Transverse colon (tissue), 4 donors: ENCODE results near the gene PITPNM2. TPM values are rescaled to one million over a fixed set of nuclear protein-coding genes. Genes with fewer than 3 reads are reported as not detected.

Source experiments
- DNase-seq: peaks from one replicate; pipeline ENCODE4 v3.0.0-alpha.2; 2019
- H3K27ac ChIP-seq, 4 donors: fragments of 200-600 bp; sonication (generic); 2 replicates each; pipeline ENCODE4 v1.5.1; 2016 to 2018; ENCODE audit warnings: inconsistent platforms in 4 of 4
- H3K27me3 ChIP-seq: fragments of 200-600 bp; sonication (generic); 2 replicates; pipeline ENCODE4 v1.5.1; 2017; ENCODE audit warnings: inconsistent platforms
- H3K36me3 ChIP-seq, 4 donors: fragments of 200-600 bp; sonication (generic); 2 replicates each; pipeline ENCODE4 v1.5.1; 2017 to 2019; ENCODE audit warnings: inconsistent platforms in 4 of 4
- H3K4me1 ChIP-seq, 4 donors: fragments of 200-600 bp; sonication (generic); 2 replicates each; pipeline ENCODE4 v1.5.1; 2017 to 2020; ENCODE audit warnings: inconsistent platforms in 4 of 4
- H3K4me3 ChIP-seq, 4 donors: fragments of 200-600 bp; sonication (generic); 1 replicate in 1 of 4; 2 replicates in 3 of 4; pipeline versions ENCODE4 v1.5.1 to v1.6.1; 2017 to 2019; ENCODE audit warnings: inconsistent platforms in 4 of 4
- H3K9me3 ChIP-seq, 2 donors: fragments of 200-600 bp; sonication (generic); 2 replicates each; pipeline ENCODE4 v1.5.1; 2017 to 2019; ENCODE audit warnings: inconsistent platforms in 2 of 2
- CTCF ChIP-seq, 5 experiments: fragments of 200-600 bp in 3 of 5; fragments of 450-650 bp in 2 of 5; sonication (generic) in 3 of 5; IDR thresholded peaks; 1 replicate in 2 of 5; 2 replicates in 3 of 5; pipeline ENCODE4 v1.5.1; 2016 to 2017; ENCODE audit warnings: antibody characterized with exemption in 5 of 5, inconsistent platforms in 3 of 5, mild to moderate bottlenecking in 2 of 5, moderate library complexity in 1 of 5
- EP300 ChIP-seq: sonication (generic); formaldehyde crosslinking; IDR thresholded peaks from one replicate; pipeline ENCODE4 v1.6.1; 2017; ENCODE audit warnings: antibody characterized with exemption, low read depth
- POLR2A ChIP-seq: fragments of 450-650 bp; IDR thresholded peaks from one replicate; pipeline ENCODE4 v1.6.1; 2016; ENCODE audit warnings: antibody characterized with exemption, mild to moderate bottlenecking, moderate library complexity
- POLR2AphosphoS5 ChIP-seq, 3 donors: sonication (generic); formaldehyde crosslinking; IDR thresholded peaks; one replicate each; pipeline ENCODE4 v1.6.1; 2016; ENCODE audit warnings: antibody characterized with exemption in 3 of 3
- WGBS, 2 donors: methylation state at CpG; one replicate each; pipeline ENCODE4 v1.1.5; 2018; ENCODE audit warnings: low coverage in 1 of 2; 5-methylcytosine and 5-hydroxymethylcytosine counted together
- in situ Hi-C, 4 donors: fragments of 200-750 bp; cut with MboI; loops; one replicate each; pipeline versions ENCODE4 v1.15.0 to v1.15.1; 2017; ENCODE audit warnings: low sequenced_read_pairs in 3 of 4, low pct_ligation_motif_present in 1 of 4, low pct_unique_long_range_greater_than_20kb in 1 of 4
- intact Hi-C: fragments of 100-400 bp; cut with DNase I; formaldehyde crosslinking; loops from one replicate; pipeline ENCODE4 v1.15.1; 2023; ENCODE audit warnings: low total_unique reads
- total RNA-seq, 4 donors: library from RNA; depleted of rRNA; stranded (reverse); fragments of >200 nt; gene quantifications; one replicate each; pipeline ENCODE4 v1.1.0, GENCODE V29; 2016

The PITPNM2 gene
- total RNA-seq, 4 donors from 2014 or later: 10.5 to 19.8 (median 14.3) TPM

GRCh38 chr12:123111498-123112165, 39.3 kb downstream of the PITPNM2 start:
- TF ChIP-seq POLR2AphosphoS5 (IDR thresholded peaks at IDR 0.05): no peak
- TF ChIP-seq CTCF (IDR thresholded peaks at IDR 0.05): no peak
- no peak for TF ChIP-seq POLR2A
- no peak for TF ChIP-seq EP300
- no peaks in the 10 kb centered on the region for H3K36me3 ChIP-seq
- H3K27ac ChIP-seq: peak overlapping the region in 3 of 4 donors; percentile 0 to 20 (median 1)
- intact Hi-C loops: no loop called here
- no peak overlapping the region for H3K4me3 ChIP-seq
- no peak for DNase-seq
- 89 to 93% methylated on average over 6 to 19 of the region's 19 CpGs for whole genome bisulfite sequencing, 2 donors
- H3K9me3 ChIP-seq: no peaks in the 10 kb centered on the region
- no peaks in the 10 kb centered on the region for H3K27me3 ChIP-seq
- in situ Hi-C loops: no loop called here
- peaks cover 21 to 59% (median 29%) of the 10 kb centered on the region in 4 donors for H3K4me1 ChIP-seq

- Histone ChIP-seq H3K36me3 (no peaks in the 10 kb centered on the region), H3K9me3 (no peaks in the 10 kb centered on the region), H3K27me3 (no peaks in the 10 kb centered on the region), H3K27ac (peak overlapping the region in 2 of 4 donors; percentile 12 to 36), H3K4me1 (peaks cover 9 to 43% (median 15%) of the 10 kb centered on the region in 4 donors), H3K4me3 (no peak overlapping the region)
- in situ Hi-C loops (no loop called here), intact Hi-C loops (no loop called here)
- TF ChIP-seq POLR2A: no peak
- TF ChIP-seq EP300: no peak
- no peak for TF ChIP-seq POLR2AphosphoS5 (IDR thresholded peaks at IDR 0.05)
- TF ChIP-seq CTCF (IDR thresholded peaks at IDR 0.05): no peak
- WGBS, 2 donors: 73% methylated on average over 3 of the region's 3 CpGs; no CpG with 5 or more reads in 1 of the 2 donors
- no peak for DNase-seq
Measured at GRCh38 chr12:123109319-123109772, 41.5 kb downstream of the PITPNM2 start.

GRCh38 chr12:123108682-123109066, 42.2 kb downstream of the PITPNM2 start:
- DNase-seq: no peak
- intact Hi-C loops: no loop called here
- Histone ChIP-seq H3K36me3 (no peaks in the 10 kb centered on the region), H3K4me1 (peaks cover 6 to 39% (median 15%) of the 10 kb centered on the region in 4 donors), H3K27ac (no peak overlapping the region), H3K4me3 (no peak overlapping the region), H3K9me3 (no peaks in the 10 kb centered on the region), H3K27me3 (no peaks in the 10 kb centered on the region)
- WGBS, 2 donors: 80% methylated on average over 7 of the region's 7 CpGs; no CpG with 5 or more reads in 1 of the 2 donors
- no peak for TF ChIP-seq EP300
- TF ChIP-seq POLR2AphosphoS5 (IDR thresholded peaks at IDR 0.05): no peak
- TF ChIP-seq POLR2A: no peak
- no peak for TF ChIP-seq CTCF (IDR thresholded peaks at IDR 0.05)
- in situ Hi-C loops: no loop called here

GRCh38 chr12:123107926-123108681, 42.8 kb downstream of the PITPNM2 start:
- peak overlapping the region in 2 of 4 donors; percentile 30 to 32 for H3K27ac ChIP-seq
- WGBS, 2 donors: 82 to 92% methylated on average over 7 to 13 of the region's 13 CpGs
- H3K4me1 ChIP-seq: peaks cover 1 to 33% (median 12%) of the 10 kb centered on the region in 4 donors

More at GRCh38 chr12:123107926-123108681, 42.8 kb downstream of the PITPNM2 start:
- Histone ChIP-seq H3K36me3 (no peaks in the 10 kb centered on the region), H3K9me3 (no peaks in the 10 kb centered on the region), H3K4me3 (no peak overlapping the region), H3K27me3 (no peaks in the 10 kb centered on the region)
- in situ Hi-C loops: no loop called here
- DNase-seq: no peak
- no peak for TF ChIP-seq CTCF (IDR thresholded peaks at IDR 0.05)
- no peak for TF ChIP-seq EP300
- no peak for TF ChIP-seq POLR2A
- no peak for TF ChIP-seq POLR2AphosphoS5 (IDR thresholded peaks at IDR 0.05)
- intact Hi-C loops: no loop called here
